ENCODE results near the gene GOLGA6L10.

The GOLGA6L10 gene

GRCh38 chr15:82307714-82308081, 41.6 kb downstream of the GOLGA6L10 start:
- no peak for ATAC-seq
- TF ChIP-seq POU6F1 (CRISPR knock-in tag; IDR thresholded peaks at IDR 0.05; ENCODE audit: borderline replicate concordance, low read depth) (no peak), BACH2 (CRISPR knock-in tag; IDR thresholded peaks at IDR 0.05; ENCODE audit: borderline replicate concordance) (no peak), GLIS3 (CRISPR knock-in tag; IDR thresholded peaks at IDR 0.05) (no peak), ZFP3 (CRISPR knock-in tag; IDR thresholded peaks at IDR 0.05) (no peak), ZNF565 (CRISPR knock-in tag; conservative IDR thresholded peaks at IDR 0.05; ENCODE audit: low read depth) (no peak)

GRCh38 chr15:82306791-82307713, 42.2 kb downstream of the GOLGA6L10 start:
- ATAC-seq = no peak

More at GRCh38 chr15:82306791-82307713, 42.2 kb downstream of the GOLGA6L10 start:
- TF ChIP-seq TCF4 (CRISPR knock-in tag; IDR thresholded peaks at IDR 0.05; ENCODE audit: borderline replicate concordance) = no peak
- no peak for TF ChIP-seq BACH2 (CRISPR knock-in tag; IDR thresholded peaks at IDR 0.05; ENCODE audit: borderline replicate concordance)
- no peak for TF ChIP-seq ISL1 (CRISPR knock-in tag; IDR thresholded peaks at IDR 0.05)
- TF ChIP-seq TSHZ2 (CRISPR knock-in tag; IDR thresholded peaks at IDR 0.05) = no peak
- no peak for TF ChIP-seq ARNTL (CRISPR knock-in tag; IDR thresholded peaks at IDR 0.05; ENCODE audit: borderline replicate concordance, low read depth)
- TF ChIP-seq GLIS3 (CRISPR knock-in tag; IDR thresholded peaks at IDR 0.05) = no peak
- no peak for TF ChIP-seq ZC3H10 (CRISPR knock-in tag; IDR thresholded peaks at IDR 0.05)
- TF ChIP-seq TOX (CRISPR knock-in tag; IDR thresholded peaks at IDR 0.05; ENCODE audit: borderline replicate concordance) = no peak
- no peak for TF ChIP-seq ESRRG (CRISPR knock-in tag; IDR thresholded peaks at IDR 0.05)
- no peak for TF ChIP-seq CREB5 (CRISPR knock-in tag; IDR thresholded peaks at IDR 0.05; ENCODE audit: low read depth)
- no peak for TF ChIP-seq ZNF565 (CRISPR knock-in tag; conservative IDR thresholded peaks at IDR 0.05; ENCODE audit: low read depth)
- TF ChIP-seq OSR1 (CRISPR knock-in tag; IDR thresholded peaks at IDR 0.05) = no peak
- no peak for TF ChIP-seq ZNF70 (CRISPR knock-in tag; IDR thresholded peaks at IDR 0.05)
- TF ChIP-seq ZNF8 (CRISPR knock-in tag; IDR thresholded peaks at IDR 0.05) = no peak
- no peak for TF ChIP-seq ZFP3 (CRISPR knock-in tag; IDR thresholded peaks at IDR 0.05)
- TF ChIP-seq CSRNP3 (CRISPR knock-in tag; IDR thresholded peaks at IDR 0.05) = no peak
- TF ChIP-seq PATZ1 (CRISPR knock-in tag; IDR thresholded peaks at IDR 0.05; ENCODE audit: borderline replicate concordance) = no peak
- TF ChIP-seq POU6F1 (CRISPR knock-in tag; IDR thresholded peaks at IDR 0.05; ENCODE audit: borderline replicate concordance, low read depth) = no peak
- no peak for TF ChIP-seq PPARA (CRISPR knock-in tag; IDR thresholded peaks at IDR 0.05; ENCODE audit: borderline replicate concordance)

Data from SK-N-SH treated with all-trans-retinoic acid at 6 μM for 48 hours (cell line).